H4 (cell line): ENCODE measurements around the gene TMEM184A. TPM values are rescaled to one million over a fixed set of nuclear protein-coding genes. Genes with fewer than 3 reads are reported as not detected.

Experiments
- DNase-seq: peaks from one replicate; pipeline ENCODE4 v3.0.0-alpha.2; 2015; ENCODE audit warnings: low spot score
- total RNA-seq: library from RNA; depleted of rRNA; stranded (reverse); fragments of >200 nt; shearing (Covaris generic); gene quantifications from 2 replicates; pipeline ENCODE4 v1.2.3, GENCODE V29; 2014

Gene TMEM184A
- total RNA-seq, 1 experiment from 2014 or later = 4.4 TPM

GRCh38 chr7:1550846-1551155, 5.2 kb downstream of the TMEM184A start:
- no peak for DNase-seq

DNA sequence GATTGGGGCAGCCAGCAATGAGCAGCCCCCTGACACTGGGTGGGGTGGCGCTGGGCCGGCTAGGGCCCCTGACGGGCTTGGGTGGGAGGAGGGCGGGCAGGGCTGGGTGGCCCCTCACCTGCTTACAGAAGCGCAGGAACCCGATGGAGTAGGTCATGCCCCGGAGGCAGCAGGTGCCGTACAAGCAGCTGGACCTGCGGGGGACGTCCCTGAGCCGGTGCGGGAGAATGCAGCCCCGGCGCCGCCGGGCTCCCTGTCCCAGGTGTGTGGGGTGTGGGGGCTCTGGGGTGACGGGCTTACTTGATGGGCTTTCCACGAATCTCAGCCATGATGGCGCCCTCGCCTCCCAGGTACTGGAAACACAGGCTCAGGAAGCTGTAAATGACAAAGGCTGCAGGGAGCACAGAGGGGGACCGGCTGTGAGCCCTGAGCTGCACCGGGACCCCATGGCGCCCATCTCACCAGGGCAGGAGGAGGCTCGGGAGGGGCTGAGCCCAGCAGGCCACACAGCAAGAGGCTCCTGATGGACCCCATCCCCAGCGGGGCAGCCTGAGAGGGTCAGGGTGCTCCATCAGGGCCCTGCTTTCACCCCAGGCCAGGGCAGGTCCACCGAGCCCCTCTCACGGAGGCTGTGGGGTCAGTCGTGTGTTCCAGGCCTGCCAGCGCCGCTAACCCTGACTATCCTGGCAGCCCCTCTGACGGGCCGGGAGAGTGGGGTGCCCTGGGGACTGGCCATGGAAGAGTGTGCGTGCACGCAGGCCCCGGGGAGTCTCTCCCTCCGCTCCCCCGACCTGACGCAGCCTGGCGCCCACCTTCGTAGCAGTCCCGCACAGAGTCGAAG, 5.8 kb downstream of the TMEM184A start:
- no peak for DNase-seq

DNA sequence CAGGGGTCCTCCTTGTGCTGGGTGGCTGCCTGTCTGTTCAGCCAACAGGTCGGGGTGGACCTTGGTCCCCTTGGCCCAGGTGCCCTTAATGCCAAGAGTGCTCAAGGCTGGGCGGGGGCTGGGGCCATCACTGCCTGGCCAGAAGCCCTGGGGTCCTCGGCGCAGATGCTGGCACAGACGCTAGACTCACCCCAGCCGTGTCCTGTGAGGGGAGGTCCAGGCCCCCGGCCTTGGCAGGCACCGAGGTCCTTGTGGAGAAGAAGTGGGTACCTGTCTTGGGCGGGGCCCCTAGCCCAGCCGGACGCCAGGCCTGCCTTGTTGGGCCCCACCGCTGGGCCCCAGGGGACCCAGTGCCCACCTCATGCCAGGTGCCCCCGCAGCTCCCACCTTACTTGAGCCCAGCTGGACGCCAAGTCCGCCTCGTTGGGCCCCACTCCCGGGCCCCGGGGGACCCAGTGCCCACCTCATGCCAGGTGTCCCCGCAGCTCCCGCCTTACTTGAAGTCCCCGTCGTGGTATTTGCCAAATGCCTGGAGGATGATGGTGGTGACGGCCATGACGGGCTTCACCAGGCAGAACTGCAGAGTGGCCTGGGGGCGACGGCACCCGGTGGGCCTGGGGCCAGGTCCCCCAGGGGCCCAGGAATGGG, 6.5 kb downstream of the TMEM184A start:
- no peak for DNase-seq

- DNase-seq = no peak
Observed at GRCh38 chr7:1548944-1549343, 7.1 kb downstream of the TMEM184A start.

- no peak for DNase-seq
Observed at GRCh38 chr7:1548438-1548831, 7.6 kb downstream of the TMEM184A start.

DNA sequence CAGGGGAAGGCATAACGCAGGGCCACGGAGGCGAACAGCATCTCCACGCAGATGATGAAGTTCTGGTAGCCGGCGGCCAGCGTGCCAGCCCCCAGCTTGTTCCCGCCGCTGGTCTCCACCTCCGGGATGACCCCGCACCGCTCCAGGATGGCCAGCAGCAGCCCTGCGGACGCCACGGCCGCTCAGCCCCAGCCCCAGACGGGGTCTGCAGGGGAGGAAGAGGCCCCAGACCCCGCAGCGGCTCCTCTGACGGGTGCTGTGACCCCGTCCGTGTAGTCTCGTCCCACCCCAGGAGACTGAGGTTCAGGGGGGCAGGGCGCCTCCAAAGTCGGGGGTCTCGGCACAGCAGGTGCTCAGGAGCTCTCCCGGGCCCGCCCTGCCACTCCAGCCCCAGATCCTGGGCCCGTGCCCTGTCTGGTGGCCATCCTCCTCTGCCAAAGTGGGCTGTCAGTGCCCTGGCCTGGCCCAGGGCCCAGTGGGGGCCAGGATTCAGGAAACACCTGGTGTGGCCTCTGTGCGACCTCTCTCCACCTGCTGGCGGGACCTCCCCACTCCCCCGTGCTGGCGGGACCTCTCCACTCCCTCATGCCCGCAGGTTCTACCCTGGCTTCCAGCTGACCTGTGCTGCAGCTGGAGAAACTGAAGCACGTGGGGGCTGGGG, 8.1 kb downstream of the TMEM184A start:
- no peak for DNase-seq

DNA sequence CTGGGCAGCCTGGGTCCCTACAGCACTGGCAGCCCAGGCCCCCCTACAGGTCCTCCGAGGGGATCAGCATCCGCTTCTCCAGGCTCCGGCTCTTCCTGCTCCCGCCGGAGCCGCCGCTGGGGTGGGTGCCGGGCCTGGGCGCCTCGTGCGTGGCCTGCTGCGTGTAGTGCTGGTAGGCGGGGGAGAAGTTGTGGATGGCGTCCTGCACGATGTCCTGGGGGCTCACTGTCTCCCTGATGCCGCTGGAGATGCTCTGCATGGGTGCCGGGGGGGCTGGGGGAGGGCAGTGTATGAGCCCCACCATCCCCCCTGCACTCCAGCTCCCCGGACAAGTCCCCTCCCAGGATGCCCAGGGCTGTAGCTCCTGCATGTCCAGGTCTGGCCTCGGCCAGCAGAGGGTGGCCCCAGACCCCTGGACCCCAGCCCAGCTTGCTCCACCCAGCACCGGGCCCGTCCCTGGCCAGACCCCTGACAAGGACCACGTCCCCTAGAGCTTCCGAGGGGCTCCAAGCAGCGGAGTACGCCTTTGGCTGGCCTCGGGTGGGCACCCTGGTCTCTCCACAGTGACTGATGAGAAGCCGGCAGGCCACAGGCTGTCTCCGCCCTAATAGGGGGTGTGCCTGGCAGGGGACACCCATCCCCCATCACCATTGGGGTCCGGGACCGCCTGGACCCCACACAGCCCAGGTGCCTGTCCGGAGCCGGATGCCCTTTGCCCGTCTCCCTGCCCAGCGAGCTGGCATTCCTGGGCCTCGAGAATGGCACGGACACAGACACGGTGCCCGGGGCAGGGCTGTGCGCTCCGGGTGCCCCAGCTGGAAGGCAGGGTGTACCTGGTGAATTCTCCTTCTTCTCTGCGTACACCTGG, 8.9 kb downstream of the TMEM184A start:
- no peak for DNase-seq

GRCh38 chr7:1546274-1546908, 9.6 kb downstream of the TMEM184A start:
- no peak for DNase-seq

DNA sequence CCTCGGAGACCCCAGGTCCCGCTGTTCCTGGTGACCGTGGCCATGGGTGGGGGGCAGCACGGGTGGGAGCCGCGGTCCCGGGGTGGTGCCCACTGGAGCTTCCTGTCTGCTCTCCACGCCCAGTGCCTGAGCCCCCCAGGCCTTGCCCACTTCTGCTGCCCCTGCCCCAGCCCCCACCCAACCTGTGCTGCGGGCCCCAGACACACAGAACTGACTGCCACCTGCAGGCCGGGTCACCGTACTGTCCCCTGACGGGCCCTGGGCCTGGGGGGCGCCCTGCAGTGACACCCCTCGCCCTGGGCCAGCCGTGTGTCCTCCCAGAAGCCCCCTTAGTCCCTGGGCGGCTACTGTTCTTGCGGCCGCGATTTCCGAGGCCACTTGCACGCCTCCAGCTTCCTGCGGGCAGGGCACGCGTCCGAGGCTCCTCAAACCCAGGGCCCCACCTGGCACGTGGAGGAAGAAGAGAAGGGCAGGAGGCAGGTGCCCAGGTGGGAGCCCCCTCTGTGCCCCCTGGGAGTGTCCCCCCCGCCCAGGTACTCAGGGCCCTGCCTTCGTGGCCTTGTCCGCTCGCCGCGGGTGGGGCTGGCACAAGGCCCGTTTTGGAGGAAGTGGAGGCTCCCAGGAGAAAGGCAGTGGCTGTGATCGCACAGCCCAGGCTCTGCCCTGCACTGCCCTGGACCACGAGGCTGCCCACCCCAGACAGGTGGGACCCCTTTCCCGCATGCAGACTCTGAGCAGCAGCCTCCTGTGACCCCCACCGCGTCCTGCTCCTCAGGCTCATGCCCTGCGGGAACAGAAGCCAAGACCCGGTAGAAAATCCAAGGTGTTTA, 10.4 kb downstream of the TMEM184A start:
- DNase-seq = no peak

GRCh38 chr7:1544896-1545416, 11.0 kb downstream of the TMEM184A start:
- no peak for DNase-seq

DNA sequence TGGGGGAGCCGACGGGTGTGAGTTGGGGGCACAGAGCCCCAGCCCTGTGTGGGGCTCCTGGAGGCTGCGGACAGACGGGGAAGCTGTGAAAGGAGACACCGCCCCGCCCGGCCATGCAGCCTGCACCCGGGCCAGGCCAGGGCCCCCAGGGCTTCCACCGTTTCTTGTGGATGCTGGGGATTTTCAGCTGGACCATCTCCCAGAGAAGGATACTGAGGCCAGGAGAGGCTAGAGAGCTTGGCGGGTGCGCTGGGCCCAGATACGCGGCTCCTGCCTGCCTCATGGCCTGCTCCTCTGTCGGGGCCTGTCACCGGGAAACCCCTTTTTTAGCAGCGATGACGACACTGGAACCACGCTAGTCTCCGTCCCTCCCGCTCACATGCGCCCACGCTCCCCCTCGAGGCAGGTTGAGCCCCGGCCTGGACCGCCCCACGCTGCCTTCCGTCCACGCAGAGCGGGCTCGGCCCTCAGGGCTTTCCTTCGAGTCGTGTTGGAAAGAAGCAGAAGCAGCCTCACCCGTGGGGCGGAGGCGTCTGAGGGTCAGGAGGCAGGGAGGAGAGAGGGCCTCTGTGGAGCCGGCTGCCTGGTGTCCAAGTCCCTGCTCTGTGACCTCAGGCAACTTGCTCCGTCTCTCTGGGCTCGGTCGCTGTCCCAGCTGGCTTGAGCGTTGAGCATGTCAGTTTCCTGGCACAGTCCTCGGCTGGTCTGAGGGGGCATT, 11.7 kb downstream of the TMEM184A start:
- no peak for DNase-seq

GRCh38 chr7:1543826-1544177, 12.2 kb downstream of the TMEM184A start:
- no peak for DNase-seq

- DNase-seq = no peak
Observed at GRCh38 chr7:1542841-1543747, 12.9 kb downstream of the TMEM184A start.

DNA sequence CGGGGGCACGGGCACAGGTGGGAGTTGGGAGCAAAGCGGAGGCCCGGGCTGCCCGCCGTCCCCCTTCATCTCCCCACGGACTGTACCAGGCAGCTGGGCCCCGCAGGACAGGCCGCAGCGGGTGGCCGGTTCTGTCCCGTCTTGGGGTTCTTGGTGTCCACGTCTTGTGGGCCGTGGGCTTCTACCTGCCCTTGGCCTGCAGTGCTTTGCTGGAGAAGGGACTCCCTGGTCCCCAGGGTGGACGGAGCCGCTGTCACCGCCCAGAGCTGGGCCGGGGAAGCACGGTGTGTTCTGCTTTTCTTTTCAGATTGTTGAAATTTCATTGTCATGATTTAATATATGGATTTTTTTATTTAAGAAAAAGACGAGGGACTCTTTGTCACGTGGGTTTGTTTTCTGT, 13.7 kb downstream of the TMEM184A start:
- no peak for DNase-seq

DNA sequence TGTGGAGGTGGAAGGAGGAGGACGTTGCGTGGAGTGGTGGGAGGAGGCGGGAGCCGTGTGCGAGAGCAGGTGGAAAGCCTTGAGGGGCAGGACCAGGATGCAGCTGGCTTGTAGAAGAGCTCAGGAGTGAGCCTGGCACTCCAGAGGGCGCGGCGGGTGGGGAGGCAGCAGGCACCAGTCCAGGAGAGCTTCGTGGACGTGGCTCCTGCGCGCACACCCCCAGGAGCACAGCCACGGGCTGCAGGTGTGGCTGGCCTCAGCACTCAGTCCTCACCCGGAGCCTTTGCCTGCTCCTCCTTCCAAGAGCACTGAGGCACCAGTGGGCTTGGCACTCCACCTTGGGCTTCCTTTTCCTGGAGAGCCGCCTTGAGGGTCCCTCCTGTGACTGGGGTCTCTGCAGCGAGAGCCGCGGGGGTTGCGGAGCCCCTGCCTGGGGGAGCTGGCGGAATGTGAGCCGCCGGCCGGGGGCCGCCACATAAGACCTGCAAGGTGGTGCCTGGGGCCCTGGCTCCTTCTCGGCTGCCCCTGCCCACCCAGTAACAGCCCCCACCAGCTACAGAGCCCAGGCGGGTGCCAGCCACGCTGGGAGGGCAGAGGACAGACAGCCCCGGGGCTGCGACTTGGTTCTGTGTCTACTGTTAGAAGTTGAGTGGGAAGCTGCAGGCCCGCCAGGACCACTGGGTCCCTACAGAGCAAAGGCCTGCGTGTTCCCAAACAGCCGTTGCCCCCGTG, 14.4 kb downstream of the TMEM184A start:
- no peak for DNase-seq

DNA sequence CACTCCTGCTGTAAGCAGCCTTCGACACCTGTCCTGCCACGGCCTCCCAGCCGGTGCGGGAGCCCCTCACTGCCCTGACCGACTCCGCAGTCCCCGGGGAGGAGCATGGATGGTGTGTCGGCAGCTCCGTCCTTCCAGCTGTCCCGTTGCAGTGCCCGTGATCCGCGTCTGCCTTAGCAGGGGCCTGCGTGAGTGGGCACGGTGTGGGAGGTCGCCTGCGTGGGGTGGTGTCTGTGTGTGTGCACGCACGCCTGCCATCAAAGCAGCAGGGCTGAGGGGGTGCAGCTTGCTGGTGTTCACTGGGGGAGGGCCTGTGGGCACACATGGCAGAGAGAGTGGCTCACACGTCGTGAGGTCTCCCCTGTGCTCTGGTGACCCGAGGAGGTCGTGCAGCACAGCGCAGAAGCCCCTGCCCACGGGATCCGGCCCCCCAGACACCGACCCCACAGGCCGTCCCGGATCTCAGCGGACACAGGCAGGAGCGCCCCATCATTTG, 15.2 kb downstream of the TMEM184A start:
- DNase-seq = no peak

DNA sequence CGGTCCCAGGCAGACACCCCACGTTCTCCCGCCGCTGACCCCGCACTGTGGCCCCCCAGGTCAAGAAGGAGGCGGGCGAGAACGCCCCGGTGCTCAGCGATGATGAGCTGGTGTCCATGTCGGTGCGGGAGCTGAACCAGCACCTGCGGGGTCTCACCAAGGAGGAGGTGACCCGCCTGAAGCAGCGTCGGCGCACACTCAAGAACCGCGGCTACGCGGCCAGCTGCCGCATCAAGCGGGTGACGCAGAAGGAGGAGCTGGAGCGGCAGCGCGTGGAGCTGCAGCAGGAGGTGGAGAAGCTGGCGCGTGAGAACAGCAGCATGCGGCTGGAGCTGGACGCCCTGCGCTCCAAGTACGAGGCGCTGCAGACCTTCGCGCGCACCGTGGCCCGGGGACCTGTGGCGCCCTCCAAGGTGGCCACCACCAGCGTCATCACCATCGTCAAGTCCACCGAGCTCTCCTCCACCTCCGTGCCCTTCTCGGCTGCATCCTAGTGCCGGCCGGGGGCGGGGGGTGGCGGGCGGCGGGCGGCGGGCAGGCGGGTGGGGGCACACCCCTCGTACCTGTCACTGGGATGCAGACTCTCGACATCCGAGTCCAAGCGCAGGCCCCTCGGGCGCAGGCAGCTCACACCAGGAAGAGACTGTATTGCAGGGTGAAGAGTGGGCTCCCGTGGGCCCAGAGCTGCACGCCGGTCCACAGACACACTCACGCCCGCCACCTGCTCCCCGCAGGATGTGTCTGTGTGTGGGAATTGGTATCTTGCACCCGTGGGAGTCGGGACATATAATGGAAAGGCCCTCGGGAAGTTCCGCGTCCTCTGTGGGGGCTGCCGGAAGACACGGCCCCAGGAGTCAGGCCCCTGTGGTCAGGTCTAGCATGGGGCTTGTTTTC, 15.9 kb downstream of the TMEM184A start:
- no peak for DNase-seq
